Naive B cell (primary cell): ENCODE measurements around the gene RNF10. TPM values are rescaled to one million over a fixed set of nuclear protein-coding genes. Genes with fewer than 3 reads are reported as not detected.
"Not testable (repeated sequence)": the region's sequence is repeated elsewhere in the genome, so short reads cannot be mapped to it uniquely, and the experiment has no call there.

ENCODE experiments used
- ATAC-seq, 2 donors: fragments of 150-1000 bp; cut with Tn5 transposase; 2 replicates each; pipeline ENCODE4 v1.10.0; 2021; ENCODE audit warnings: low read depth in 2 of 2, mild to moderate bottlenecking in 2 of 2, moderate library complexity in 2 of 2
- DNase-seq: peaks from one replicate; pipeline ENCODE4 v3.0.0; 2022
- H3K27ac Mint-ChIP-seq, 6 donors: one replicate each; pipeline ENCODE4 v1.8.0; 2020 to 2022; ENCODE audit warnings: mild to moderate bottlenecking in 6 of 6, mixed read lengths in 6 of 6, moderate library complexity in 5 of 6, inconsistent platforms in 2 of 6
- H3K27me3 Mint-ChIP-seq, 3 donors: one replicate each; pipeline ENCODE4 v1.8.0; 2021 to 2022; ENCODE audit warnings: mixed read lengths in 3 of 3, mild to moderate bottlenecking in 1 of 3
- H3K36me3 Mint-ChIP-seq, 2 donors: one replicate each; pipeline ENCODE4 v1.8.0; 2020 to 2022; ENCODE audit warnings: mixed read lengths in 2 of 2, inconsistent platforms in 1 of 2, mild to moderate bottlenecking in 1 of 2
- H3K4me1 Mint-ChIP-seq, 3 donors: one replicate each; pipeline ENCODE4 v1.8.0; 2020 to 2022; ENCODE audit warnings: mixed read lengths in 3 of 3, inconsistent platforms in 1 of 3, mild to moderate bottlenecking in 1 of 3, moderate library complexity in 1 of 3
- H3K4me3 Mint-ChIP-seq, 8 donors: one replicate each; pipeline ENCODE4 v1.8.0; 2020 to 2022; ENCODE audit warnings: mild to moderate bottlenecking in 8 of 8, mixed read lengths in 8 of 8, moderate library complexity in 8 of 8, inconsistent platforms in 2 of 8
- H3K9me3 Mint-ChIP-seq, 7 donors: one replicate each; pipeline ENCODE4 v1.8.0; 2020 to 2022; ENCODE audit warnings: mixed read lengths in 7 of 7, mild to moderate bottlenecking in 5 of 7, inconsistent platforms in 2 of 7, moderate library complexity in 1 of 7
- polyA plus RNA-seq, 6 donors: library from polyadenylated mRNA; unstranded; fragments of 300-500 nt; fragmentation: Illumina TruSeq; gene quantifications; one replicate each; pipeline ENCODE4 v1.2.3, GENCODE V29; 2021; ENCODE audit warnings: low read depth in 6 of 6

Gene RNF10
- polyA plus RNA-seq, 6 donors from 2014 or later, result 77.2 to 133 (median 94.7) TPM

DNA sequence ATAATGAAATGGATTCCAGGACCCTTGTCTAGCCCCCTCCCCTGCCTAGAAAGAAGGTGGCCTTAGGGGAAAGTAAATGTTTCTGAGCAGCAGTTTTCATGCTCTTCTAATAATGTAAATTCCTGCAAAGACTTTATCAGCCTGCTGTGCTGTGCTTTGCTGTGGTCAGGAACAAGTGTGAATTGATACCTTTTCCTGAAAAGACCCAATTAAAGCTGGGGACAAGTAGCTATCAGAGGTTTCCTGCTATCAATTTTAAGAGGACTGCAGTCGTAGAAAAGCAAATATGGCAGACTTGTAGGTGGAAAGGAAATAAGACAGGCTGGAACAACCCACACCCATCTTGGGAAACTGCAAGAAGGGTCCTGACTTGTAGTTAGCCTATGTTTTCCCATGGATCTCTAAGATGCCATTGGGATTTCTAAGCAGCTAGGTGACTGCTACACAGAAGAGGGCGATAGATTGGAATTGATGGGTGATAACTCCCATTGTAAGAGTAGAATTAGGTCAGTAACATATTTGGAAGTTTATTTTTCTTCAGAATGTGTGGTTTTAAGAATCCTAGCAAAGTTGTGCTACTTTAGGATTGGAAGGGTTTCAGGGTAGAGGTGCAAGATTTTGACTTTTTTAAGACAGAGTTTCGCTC, 35.2 kb upstream of the RNF10 start:
- ATAC-seq (no peak), DNase-seq (no peak)
- peak overlapping the region in 1 of 6 donors; percentile 12 for H3K27ac Mint-ChIP-seq
- peaks cover 30 to 32% (median 31%) of the 10 kb centered on the region in 3 donors for H3K4me1 Mint-ChIP-seq
- H3K4me3 Mint-ChIP-seq, result peak overlapping the region in 1 of 8 donors; percentile 90
- H3K27me3 Mint-ChIP-seq, result no peaks in the 10 kb centered on the region
- no peaks in the 10 kb centered on the region for H3K9me3 Mint-ChIP-seq
- peaks cover 5 to 12% of the 10 kb centered on the region in 2 donors for H3K36me3 Mint-ChIP-seq

DNA sequence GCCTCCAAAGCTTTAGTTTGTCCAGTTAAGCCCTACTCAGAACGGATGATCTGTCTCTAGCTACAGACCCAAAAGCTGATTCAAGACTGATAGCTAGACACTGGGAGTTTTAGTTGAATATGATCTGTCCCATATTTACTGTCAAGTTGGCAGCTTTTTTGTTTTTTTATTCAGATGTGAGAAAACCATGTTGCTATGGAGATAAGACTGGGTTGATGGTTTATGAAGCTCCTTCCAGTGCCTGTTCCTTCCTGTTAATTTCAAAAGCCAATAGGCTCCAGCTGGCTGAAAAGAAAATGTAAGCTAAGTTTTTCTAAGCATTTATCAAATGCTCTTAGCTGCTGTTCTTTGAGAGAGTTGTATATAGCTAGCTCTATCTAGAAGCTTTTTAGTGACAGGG, 33.6 kb upstream of the RNF10 start:
- no peaks in the 10 kb centered on the region for H3K9me3 Mint-ChIP-seq
- no peak overlapping the region for H3K4me3 Mint-ChIP-seq
- peaks cover 22 to 24% (median 24%) of the 10 kb centered on the region in 3 donors for H3K4me1 Mint-ChIP-seq
- DNase-seq (no peak), ATAC-seq (no peak)
- H3K36me3 Mint-ChIP-seq, result peaks cover 5 to 12% of the 10 kb centered on the region in 2 donors
- no peaks in the 10 kb centered on the region for H3K27me3 Mint-ChIP-seq
- peak overlapping the region in 2 of 6 donors; percentile 25 to 27 for H3K27ac Mint-ChIP-seq

DNA sequence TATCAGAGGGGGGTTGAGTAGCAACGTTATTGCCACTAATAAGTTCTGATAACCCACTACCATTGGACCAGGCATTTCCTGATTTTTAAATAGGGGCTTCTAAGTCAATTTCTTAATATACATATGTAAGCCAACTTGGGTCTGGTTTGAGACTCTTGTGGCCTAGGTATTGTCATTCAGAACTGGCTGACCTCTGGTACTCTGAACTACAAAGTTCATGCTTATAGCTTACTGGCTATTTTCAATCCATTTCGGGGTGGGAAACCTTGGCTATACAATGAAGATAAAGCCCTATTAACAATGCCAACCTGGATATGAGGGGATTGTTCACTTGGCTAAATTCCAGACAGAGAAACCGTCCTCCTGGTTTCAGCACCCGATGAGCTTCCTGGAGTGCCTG, 29.6 kb upstream of the RNF10 start:
- ATAC-seq (no peak), DNase-seq (no peak)
- peaks cover 5 to 21% of the 10 kb centered on the region in 2 donors for H3K36me3 Mint-ChIP-seq
- no peak overlapping the region for H3K27ac Mint-ChIP-seq
- no peaks in the 10 kb centered on the region for H3K27me3 Mint-ChIP-seq
- H3K4me1 Mint-ChIP-seq, result no peaks in the 10 kb centered on the region
- H3K9me3 Mint-ChIP-seq, result no peaks in the 10 kb centered on the region
- H3K4me3 Mint-ChIP-seq, result no peak overlapping the region

DNA sequence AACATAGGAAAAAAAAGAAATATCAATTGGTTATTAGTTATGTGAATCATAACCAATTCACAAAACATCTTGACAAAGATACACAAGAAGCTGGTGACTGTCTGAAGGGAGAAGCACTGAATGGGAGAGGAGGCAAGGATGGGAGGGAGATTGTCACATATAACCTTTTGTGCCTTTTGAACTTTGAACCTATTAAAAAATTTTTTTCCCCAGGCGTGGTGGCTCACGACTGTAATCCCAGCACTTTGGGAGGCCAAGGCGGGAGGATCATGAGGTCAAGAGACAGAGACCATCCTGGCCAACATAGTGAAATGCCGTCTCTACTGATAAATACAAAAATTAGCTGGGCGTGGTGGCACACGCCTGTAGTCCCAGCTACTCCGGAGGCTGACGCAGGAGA, 25.6 kb upstream of the RNF10 start:
- DNase-seq (no peak), ATAC-seq (no peak)
- no peaks in the 10 kb centered on the region for H3K9me3 Mint-ChIP-seq
- no peaks in the 10 kb centered on the region for H3K27me3 Mint-ChIP-seq
- H3K36me3 Mint-ChIP-seq, result peaks cover 4 to 18% of the 10 kb centered on the region in 2 donors
- H3K4me3 Mint-ChIP-seq, result no peak overlapping the region
- no peaks in the 10 kb centered on the region for H3K4me1 Mint-ChIP-seq
- no peak overlapping the region for H3K27ac Mint-ChIP-seq

DNA sequence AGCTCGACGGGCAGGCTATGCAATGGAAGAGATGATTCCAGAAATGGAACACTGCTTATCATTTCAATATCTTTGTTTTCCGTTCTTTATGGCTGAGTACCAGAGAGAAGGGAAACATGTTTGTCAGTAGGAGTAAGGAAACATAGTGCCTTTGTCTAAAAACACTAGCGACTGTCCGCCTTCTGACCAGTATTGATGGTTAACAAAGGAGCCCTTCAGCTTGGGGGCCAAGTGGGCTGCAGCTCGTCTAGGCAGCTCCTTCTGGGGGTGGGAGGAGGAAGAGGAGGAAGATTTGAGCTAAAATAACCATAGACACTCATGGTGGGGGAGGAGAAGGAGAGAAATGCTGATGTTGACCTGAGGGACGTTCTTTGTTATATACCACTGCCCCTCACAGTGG, 20.2 kb upstream of the RNF10 start:
- no peak overlapping the region for H3K4me3 Mint-ChIP-seq
- peaks cover 12 to 13% of the 10 kb centered on the region in 2 donors for H3K36me3 Mint-ChIP-seq
- no peaks in the 10 kb centered on the region for H3K4me1 Mint-ChIP-seq
- H3K9me3 Mint-ChIP-seq, result no peaks in the 10 kb centered on the region
- DNase-seq (no peak), ATAC-seq (no peak)
- H3K27ac Mint-ChIP-seq, result no peak overlapping the region
- H3K27me3 Mint-ChIP-seq, result no peaks in the 10 kb centered on the region

DNA sequence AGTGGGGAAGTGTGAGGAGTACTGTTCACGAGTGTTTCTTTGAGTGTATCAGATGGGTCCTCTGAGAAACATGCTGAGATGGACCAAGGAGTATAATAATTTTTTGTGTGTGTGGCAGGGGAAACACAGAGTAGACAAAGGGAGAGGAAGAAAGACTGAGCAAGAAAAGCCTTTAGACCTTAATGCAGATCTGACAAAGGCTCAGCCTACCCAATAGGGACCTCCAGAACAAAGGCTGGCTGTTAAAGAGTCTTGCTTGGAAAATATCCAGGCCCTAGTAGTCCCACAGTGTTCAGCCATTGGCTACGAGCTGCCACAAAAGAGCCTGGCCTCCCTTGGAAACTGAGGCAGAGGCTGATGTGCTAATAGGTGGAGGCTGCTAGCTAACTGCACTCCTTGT, 18.7 kb upstream of the RNF10 start:
- Mint-ChIP-seq H3K9me3 (no peaks in the 10 kb centered on the region), H3K36me3 (peaks cover 6 to 9% of the 10 kb centered on the region in 2 donors)

DNA sequence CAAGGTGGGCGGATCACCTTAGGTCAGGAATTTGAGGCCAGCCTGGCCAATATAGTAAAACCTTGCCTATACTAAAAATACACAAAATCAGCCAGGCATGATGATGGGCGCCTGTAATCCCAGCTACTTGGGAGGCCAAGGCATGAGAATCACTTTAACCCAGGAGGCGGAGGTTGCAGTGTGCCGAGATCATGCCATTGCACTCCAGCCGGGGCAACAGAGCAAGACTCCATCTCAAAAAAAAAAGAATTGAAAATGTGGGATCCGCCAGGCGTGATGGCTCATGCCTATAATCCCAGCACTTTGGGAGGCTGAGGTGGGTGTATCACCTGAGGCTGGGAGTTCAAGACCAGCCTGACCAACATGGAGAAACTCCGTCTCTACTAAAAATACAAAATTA, 14.8 kb upstream of the RNF10 start:
- not testable (repeated sequence) for DNase-seq, ATAC-seq, H3K4me3 Mint-ChIP-seq, H3K9me3 Mint-ChIP-seq, H3K4me1 Mint-ChIP-seq, H3K36me3 Mint-ChIP-seq, H3K27me3 Mint-ChIP-seq, H3K27ac Mint-ChIP-seq

More for the DNA sequence above, 18.7 kb upstream of the RNF10 start:
- Mint-ChIP-seq H3K27me3 (no peaks in the 10 kb centered on the region), H3K4me3 (no peak overlapping the region), H3K4me1 (no peaks in the 10 kb centered on the region), H3K27ac (no peak overlapping the region)
- DNase-seq (no peak), ATAC-seq (no peak)

DNA sequence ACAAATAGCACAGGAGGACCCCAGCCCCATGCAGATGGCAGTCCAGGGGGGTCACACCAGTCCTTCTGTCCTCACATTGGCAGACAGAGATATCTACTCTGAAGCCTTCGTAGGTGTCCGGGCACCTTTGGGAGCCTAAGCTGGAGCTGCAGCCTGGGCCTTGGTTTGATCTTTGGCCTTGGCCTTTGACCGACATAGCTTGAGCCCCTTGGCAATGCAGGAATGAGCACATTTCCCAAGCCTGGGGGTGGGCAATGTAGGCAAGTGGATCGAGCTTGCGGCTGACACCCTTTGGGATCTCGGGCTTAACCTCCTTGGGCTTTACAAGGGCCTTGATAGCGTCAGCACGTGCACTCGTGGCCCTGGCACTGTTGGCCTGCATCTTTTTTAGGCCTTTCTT, 11.6 kb upstream of the RNF10 start:
- no peak for DNase-seq
- no peak for ATAC-seq
- no peaks in the 10 kb centered on the region for H3K36me3 Mint-ChIP-seq
- H3K4me3 Mint-ChIP-seq, result no peak overlapping the region
- peaks cover 4 to 5% (median 4%) of the 10 kb centered on the region in 3 donors for H3K4me1 Mint-ChIP-seq
- no peaks in the 10 kb centered on the region for H3K9me3 Mint-ChIP-seq
- no peak overlapping the region for H3K27ac Mint-ChIP-seq
- no peaks in the 10 kb centered on the region for H3K27me3 Mint-ChIP-seq

DNA sequence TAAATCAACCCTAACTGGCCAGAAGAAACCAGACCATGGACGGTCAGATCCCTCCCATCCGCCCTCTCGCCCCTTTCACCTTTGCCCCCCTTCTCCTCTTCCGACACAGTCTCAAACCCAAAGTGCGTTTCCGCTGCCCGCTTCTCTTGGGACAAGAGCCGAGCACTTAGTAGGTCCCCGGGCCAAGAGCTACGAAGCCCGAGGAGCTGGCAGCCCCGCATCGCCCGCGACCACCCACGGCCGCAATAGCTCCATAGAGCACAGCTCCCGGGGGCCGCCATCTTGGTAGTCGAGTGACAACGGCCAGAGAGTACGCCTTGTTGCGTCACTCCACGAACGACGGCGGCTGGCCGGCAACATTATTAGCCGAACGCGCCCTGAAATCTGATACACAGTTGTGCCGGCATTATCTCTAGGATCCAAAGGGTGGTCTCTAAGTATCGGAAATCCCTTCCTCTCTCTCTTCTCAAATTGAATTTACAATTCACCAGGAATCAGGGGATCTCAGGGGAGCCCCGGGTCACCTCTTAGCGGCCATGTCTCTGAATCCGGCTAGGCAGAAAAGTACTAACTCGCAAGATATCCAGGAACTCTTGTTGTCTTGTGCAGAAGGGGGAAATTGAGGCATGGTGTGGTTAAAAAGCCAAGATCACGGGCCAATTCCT, 5.2 kb upstream of the RNF10 start, which contains the start of gene COQ5:
Gene COQ5, minus strand, starts transcription at position 298 of the 665 bp plus-strand sequence. Its CDS starts 17 bp downstream, at position 281.
- peak; percentile 97 for ATAC-seq

DNA sequence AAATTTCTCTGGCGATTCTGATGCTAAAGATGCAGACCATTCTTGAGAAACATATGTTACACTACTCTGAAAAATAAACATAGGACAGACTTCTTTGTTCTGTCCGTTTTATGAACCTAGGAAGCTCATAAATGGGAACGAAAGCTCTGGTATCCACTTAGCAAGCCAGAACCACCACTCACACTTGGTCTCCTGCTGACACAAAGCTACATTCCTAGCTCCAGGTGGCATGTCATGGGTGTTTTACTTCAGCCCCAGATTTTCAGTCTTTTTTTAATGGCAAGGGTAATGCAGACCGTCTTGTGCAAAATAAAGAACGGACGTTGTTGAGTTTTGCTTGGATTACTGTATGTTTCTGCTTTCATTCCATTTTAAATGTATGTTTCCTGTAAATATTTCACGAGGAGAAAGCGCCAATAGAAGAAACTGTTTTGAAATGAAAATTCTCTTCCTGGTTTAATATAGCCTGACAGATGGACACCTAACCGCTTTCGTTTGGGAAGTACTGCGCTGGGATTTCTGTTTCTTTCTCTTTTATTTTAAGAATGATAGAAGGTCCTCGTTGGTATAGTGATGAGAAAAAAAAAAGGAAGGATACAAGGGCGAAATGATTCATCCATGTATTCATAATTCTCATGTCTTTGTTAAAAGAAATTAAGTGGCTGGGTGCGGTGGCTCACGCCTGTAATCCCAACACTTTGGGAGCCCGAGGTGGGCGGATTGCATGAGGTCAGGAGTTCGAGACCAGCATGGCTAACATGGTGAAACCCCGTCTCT, 4.3 kb upstream of the RNF10 start:
- Mint-ChIP-seq H3K4me1 (peaks cover 18 to 31% (median 29%) of the 10 kb centered on the region in 3 donors), H3K27ac (peak overlapping the region; percentile 97 to 100 (median 99)), H3K9me3 (no peaks in the 10 kb centered on the region), H3K36me3 (no peaks in the 10 kb centered on the region), H3K4me3 (peak overlapping the region; percentile 98 to 100 (median 100)), H3K27me3 (no peaks in the 10 kb centered on the region)
- DNase-seq (no peak), ATAC-seq (no peak)

More for the DNA sequence above, 5.2 kb upstream of the RNF10 start, which contains the start of gene COQ5:
- peak; percentile 81 for DNase-seq
- Mint-ChIP-seq H3K4me3 (peak within 1 kb of the TSS; percentile 98 to 100 (median 100)), H3K9me3 (no peaks in the 10 kb centered on the region), H3K27ac (peak within 1 kb of the TSS; percentile 97 to 100 (median 99)), H3K27me3 (no peaks in the 10 kb centered on the region), H3K36me3 (no peaks in the 10 kb centered on the region), H3K4me1 (peaks cover 15 to 28% (median 24%) of the 10 kb centered on the region in 3 donors)

DNA sequence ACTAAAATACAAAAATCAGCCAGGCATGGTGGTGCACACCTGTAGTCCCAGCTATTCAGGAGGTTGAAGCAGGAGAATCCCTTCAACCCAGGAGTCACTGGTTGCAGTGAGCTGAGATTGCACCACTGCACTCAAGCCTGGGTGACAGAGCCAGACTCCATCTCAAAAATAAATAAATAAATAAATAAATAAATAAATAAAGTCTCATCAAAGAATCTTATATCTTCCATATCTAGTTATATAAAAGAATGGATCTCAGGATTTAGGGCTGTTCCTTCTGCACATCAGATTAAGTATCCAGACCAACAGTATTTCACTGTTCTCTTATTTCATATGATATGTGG, 3.8 kb upstream of the RNF10 start:
- peak overlapping the region in 1 of 6 donors; percentile 22 for H3K27ac Mint-ChIP-seq
- ATAC-seq, H3K27me3 Mint-ChIP-seq, H3K36me3 Mint-ChIP-seq, DNase-seq, H3K9me3 Mint-ChIP-seq: not testable (repeated sequence)
- peak overlapping the region in 7 of 8 donors; percentile 98 to 100 (median 100) for H3K4me3 Mint-ChIP-seq
- H3K4me1 Mint-ChIP-seq, result peaks cover 18 to 35% (median 34%) of the 10 kb centered on the region in 3 donors

DNA sequence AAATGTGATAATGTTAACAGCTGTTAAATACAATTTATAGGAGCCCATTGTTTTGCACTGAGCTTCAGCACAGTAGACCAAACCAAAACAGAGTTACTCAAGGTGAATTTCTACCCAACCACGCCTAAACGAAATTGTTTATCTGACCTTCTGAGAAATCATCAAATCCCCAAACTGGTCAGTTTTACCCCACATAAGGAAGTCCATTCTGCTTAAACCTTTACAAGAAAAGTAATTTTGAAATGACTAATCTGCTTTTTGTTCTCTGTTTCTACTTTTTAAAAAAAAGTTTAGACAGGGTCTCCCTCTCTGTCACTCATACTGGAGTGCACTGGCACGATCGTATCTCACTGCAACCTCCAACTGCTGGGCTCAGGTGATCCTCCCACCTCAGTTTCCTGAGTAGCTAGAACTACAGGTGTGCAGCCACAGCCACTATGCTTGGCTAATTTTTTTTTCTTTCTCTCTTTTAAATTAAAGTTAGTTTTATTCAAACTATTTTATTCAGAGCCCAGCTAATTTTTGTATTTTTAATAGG, 1.4 kb upstream of the RNF10 start:
- Mint-ChIP-seq H3K4me1 (peaks cover 25 to 54% (median 53%) of the 10 kb centered on the region in 3 donors), H3K9me3 (no peaks in the 10 kb centered on the region)

More for the DNA sequence above, 1.4 kb upstream of the RNF10 start:
- no peak for DNase-seq
- ATAC-seq, result no peak
- H3K27me3 Mint-ChIP-seq, result no peaks in the 10 kb centered on the region
- H3K4me3 Mint-ChIP-seq, result peak overlapping the region in 2 of 8 donors; percentile 19 to 81
- no peaks in the 10 kb centered on the region for H3K36me3 Mint-ChIP-seq
- H3K27ac Mint-ChIP-seq, result peak overlapping the region in 1 of 6 donors; percentile 58
